AG09309 (cell line): Measurements from ENCODE around the gene CHIT1.

Experiments
- DNase-seq: peaks from one replicate; pipeline ENCODE4 v3.0.0-alpha.2; 2010; ENCODE audit warnings: low read depth
- H3K4me3 ChIP-seq: 2 replicates; pipeline ENCODE4 v1.5.1; 2011; ENCODE audit warnings: mild to moderate bottlenecking, low read depth, low read length, moderate library complexity; ENCODE audit not compliant: control insufficient read depth
- TF ChIP-seq, protein P1 (sequence below): IDR thresholded peaks from 2 replicates; pipeline ENCODE4 v1.5.1; 2011; ENCODE audit warnings: mild to moderate bottlenecking, low read depth, low read length, inconsistent platforms; ENCODE audit not compliant: insufficient read depth, control insufficient read depth; ENCODE audit errors: missing control alignments

The CHIT1 gene

DNA sequence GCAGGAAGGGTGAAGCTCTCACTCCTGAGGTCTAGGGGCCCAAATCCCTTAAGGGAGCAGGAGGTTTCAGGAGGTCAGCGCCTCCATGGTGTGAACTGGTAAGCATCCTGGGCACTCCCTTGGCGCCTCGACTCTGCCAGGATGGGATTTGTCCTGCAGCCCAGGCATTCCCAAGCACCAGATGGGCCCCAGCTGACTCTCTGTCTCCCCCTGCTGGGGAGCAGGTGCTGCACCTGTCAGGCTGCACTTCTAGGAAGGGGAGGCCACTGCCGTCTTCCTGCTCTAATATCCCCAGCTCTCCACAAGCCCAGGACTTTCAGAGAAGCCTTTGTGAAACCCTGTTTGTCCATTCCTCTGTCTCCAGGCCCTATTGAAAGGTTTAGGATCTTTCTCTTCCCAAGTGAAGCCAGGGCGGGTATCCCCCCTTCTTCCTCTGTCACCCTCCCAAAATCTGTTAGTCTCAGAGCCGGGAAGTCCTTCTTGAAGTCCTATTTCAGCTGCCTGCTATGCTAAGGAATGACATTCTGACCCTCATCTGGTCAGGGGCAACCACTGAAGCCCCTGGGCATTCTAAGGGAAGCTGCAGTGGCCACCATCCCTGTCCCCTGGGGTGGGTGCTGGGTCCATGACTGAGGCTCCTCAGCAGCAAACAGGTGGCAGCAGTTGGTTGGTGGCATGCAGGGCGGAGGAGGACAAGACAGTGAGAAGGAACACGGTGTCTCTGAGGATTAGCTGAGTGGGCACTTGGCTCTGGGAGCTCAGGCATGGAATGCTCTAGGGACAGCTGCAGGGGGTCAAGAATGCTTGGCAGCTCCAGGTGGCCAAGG lies 57.1 kb downstream of the CHIT1 start:
- no peak for DNase-seq
- TF ChIP-seq, protein P1, sequence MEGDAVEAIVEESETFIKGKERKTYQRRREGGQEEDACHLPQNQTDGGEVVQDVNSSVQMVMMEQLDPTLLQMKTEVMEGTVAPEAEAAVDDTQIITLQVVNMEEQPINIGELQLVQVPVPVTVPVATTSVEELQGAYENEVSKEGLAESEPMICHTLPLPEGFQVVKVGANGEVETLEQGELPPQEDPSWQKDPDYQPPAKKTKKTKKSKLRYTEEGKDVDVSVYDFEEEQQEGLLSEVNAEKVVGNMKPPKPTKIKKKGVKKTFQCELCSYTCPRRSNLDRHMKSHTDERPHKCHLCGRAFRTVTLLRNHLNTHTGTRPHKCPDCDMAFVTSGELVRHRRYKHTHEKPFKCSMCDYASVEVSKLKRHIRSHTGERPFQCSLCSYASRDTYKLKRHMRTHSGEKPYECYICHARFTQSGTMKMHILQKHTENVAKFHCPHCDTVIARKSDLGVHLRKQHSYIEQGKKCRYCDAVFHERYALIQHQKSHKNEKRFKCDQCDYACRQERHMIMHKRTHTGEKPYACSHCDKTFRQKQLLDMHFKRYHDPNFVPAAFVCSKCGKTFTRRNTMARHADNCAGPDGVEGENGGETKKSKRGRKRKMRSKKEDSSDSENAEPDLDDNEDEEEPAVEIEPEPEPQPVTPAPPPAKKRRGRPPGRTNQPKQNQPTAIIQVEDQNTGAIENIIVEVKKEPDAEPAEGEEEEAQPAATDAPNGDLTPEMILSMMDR, result peak; percentile 98

DNA sequence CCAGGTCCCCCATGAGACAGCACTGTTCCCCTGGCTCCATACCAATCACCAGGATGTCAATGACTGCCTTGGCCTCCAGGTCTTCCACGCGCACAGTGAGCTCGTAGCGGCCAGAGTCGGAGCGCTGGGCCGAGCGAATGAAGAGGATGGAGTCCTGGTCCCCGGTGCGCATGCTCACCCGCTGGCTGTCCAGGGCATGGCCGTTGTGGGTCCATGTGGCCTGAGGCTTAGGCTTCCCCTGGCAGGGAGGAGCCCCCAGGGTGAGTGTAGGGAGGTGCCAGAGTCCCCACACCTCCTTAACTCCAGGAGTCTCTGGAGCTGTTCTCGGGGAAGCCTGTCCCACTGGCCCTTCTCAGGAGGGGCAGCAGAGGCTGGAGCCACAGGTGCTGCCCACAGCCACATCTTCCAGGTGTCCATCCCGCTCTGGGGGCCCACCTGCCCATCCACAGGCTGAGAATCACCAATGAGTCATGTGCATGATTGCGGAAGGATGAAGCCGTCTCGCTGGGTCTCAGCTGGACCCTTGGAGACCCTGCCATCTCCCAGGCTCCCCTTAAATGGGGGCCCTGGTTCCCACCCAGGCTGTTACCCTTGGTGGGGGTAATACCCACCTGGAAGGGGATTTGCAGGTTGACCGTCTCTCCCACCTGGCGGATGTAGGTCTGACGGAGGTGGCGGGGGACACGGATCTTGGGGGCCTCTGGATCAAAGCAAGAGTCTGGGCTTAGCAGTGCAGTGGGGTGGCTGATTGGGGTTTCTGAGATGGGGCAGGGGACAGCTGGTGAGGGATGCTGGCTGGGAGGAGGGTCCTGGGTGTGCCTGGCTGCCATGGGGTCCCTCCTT lies 57.9 kb downstream of the CHIT1 start:
- DNase-seq, result no peak
- TF ChIP-seq, protein P1, result no peak
- no peak overlapping the region for H3K4me3 ChIP-seq

More for the DNA sequence above, 57.1 kb downstream of the CHIT1 start:
- H3K4me3 ChIP-seq, result no peak overlapping the region

DNA sequence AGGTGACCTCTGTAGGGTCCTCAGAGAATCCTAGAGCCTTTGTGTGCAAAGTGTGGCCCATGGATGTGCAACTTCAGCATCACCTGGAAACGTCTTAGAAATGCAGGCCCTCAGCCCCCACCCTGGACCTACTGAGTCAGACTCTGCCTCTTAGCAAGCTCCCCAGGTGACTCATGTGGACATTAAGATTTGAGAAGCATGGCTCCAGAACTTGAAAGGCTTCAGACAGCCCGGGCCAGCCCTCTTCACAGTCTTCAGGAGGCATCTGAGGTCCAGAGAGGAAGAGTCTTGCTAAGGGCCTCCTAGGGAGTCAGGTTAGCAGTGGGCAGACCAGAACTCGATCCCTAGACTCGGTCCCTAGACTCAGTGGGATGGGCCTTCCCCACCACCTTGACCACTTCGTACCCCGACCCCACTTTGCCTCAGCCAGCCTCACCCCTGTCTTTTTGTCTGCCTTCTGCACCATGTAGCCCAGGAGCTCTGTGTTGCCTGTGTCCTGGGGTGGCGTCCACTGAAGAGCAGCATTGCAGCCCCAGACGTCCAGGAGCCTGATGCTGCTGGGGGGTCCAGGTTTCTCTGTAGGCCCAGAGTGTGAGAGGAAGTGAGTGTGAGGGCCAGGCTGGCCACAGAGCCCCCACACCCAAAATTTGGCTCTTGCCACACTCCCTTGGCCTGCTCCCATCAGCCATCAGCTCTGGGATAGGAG lies 58.7 kb downstream of the CHIT1 start:
- no peak for DNase-seq
- no peak overlapping the region for H3K4me3 ChIP-seq
- TF ChIP-seq, protein P1, result no peak

DNA sequence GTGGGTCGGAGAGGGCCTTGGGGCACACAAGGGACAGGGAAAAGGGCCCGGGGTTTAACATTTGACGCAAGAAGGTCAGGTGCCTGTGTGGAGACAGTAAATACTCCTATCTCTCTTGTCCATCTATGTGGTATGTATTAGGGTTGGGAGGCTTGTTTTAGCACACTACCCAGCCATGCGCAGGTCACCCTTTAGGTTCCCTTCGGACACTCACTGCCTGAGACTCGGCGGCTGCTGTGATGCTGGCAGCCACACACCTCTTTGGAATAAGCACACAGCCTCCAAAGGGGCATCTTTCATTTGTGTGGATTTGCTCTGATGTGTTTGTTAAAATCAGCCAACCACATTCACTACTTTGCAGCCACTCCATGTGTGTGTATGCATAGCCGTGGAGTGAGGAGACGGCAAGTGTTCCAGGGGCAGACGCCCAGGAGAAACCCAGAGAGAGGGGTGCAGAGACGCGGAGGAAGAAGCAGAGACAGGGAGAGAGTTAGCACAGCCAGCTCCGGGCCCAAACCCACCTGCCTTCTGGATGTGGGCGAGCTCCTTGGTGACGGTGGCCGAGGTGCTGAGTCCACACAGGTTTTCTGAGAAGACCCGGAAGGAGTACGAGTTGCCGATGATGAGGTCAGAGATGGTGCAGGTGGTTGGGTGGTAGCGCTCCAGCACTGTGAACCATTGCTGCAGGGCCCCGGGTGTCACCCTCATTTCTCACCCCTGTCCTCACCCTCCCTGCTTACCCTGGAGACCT lies 59.5 kb downstream of the CHIT1 start:
- no peak overlapping the region for H3K4me3 ChIP-seq
- no peak for DNase-seq
- TF ChIP-seq, protein P1, result no peak

DNA sequence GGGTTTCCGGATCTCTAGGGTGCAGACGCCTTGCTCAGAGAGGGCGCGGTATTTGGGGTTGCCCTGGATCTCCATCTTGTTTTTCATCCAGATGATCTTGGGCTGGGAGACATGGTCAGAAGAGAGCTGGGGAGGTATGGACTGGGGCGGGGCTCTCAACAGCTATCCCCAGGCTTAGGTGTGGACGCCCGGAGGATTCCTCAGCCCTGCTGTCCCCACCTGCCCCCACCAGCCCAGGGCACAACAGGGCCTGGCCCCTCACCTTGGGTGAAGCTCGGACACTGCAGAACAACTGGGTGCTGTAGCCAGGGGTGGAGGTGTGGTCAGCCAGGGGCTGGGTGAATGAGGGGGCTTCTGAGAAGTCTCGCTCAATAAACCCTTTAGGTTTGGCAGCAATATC lies 60.5 kb downstream of the CHIT1 start:
- H3K4me3 ChIP-seq, result no peak overlapping the region
- TF ChIP-seq, protein P1, result no peak
- no peak for DNase-seq
